HFF-Myc (cell line): Measurements from ENCODE around the gene PRKCQ.
"Not testable (repeated sequence)": the region's sequence is repeated elsewhere in the genome, so short reads cannot be mapped to it uniquely, and the experiment has no call there.

ENCODE experiments used
- DNase-seq: peaks from one replicate; pipeline ENCODE4 v3.0.0-alpha.2; 2011; ENCODE audit warnings: low read depth; ENCODE audit errors: extremely low read depth
- H3K4me3 ChIP-seq: replicated peaks from 2 replicates; pipeline ENCODE4 v1.5.1; 2011; ENCODE audit warnings: low read depth, mild to moderate bottlenecking, control low read depth, low read length
- TF ChIP-seq, protein P1 (sequence below): IDR thresholded peaks from 2 replicates; pipeline ENCODE4 v1.5.1; 2012; ENCODE audit warnings: mild to moderate bottlenecking, low read depth, low read length, control low read depth; ENCODE audit errors: missing control alignments

PRKCQ gene

GRCh38 chr10:6384847-6385246 is 195.2 kb downstream of the PRKCQ start:
- H3K4me3 ChIP-seq, result no peak overlapping the region
- TF ChIP-seq, protein P1, sequence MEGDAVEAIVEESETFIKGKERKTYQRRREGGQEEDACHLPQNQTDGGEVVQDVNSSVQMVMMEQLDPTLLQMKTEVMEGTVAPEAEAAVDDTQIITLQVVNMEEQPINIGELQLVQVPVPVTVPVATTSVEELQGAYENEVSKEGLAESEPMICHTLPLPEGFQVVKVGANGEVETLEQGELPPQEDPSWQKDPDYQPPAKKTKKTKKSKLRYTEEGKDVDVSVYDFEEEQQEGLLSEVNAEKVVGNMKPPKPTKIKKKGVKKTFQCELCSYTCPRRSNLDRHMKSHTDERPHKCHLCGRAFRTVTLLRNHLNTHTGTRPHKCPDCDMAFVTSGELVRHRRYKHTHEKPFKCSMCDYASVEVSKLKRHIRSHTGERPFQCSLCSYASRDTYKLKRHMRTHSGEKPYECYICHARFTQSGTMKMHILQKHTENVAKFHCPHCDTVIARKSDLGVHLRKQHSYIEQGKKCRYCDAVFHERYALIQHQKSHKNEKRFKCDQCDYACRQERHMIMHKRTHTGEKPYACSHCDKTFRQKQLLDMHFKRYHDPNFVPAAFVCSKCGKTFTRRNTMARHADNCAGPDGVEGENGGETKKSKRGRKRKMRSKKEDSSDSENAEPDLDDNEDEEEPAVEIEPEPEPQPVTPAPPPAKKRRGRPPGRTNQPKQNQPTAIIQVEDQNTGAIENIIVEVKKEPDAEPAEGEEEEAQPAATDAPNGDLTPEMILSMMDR, result no peak
- DNase-seq, result no peak

DNA sequence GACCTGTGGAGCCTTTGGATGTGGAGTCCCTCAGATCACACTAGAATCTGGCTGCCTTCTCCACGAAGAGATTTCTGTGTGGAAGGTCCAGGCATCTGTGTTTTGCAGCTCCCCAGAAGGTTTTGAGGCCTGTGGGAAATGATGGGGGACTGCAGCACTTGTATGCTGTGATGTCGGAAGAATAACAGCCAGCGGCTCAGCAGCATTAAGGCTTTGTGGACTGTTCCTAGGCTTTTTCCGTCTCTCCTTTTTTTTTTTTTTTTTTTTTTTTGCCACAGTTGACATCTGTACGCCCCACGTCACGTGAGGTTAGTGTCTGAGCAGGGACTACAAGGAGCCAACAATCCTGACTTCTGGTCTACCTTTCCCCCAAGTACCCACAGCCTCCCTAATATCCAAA is 196.0 kb downstream of the PRKCQ start:
- no peak for DNase-seq
- TF ChIP-seq, protein P1, result no peak
- no peak overlapping the region for H3K4me3 ChIP-seq

- H3K4me3 ChIP-seq, result no peak overlapping the region
Observed at GRCh38 chr10:6383096-6383812, 196.8 kb downstream of the PRKCQ start.

DNA sequence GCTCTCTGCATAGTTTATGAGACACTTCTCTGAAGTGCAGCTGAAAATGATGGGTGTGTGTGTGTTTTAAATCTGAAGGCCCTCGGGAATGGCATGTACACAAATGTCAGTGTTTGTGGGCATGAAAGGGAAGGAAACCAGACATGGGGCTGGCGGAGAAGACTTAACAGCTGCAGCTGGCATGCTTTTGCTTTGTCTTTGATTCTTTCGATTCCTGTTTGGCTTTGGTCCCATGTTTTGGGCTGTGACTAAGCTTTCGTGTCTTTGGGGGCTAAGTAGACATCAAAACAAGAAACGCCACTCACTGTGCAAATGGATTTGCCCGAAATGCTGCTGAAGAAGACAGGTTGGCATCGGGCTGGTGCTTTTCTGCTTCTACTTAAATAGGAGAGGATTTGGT is 198.0 kb downstream of the PRKCQ start:
- DNase-seq, result peak; percentile 62
- TF ChIP-seq, protein P1, result no peak
- H3K4me3 ChIP-seq, result no peak overlapping the region

More at GRCh38 chr10:6383096-6383812, 196.8 kb downstream of the PRKCQ start:
- no peak for DNase-seq
- TF ChIP-seq, protein P1, result no peak

- not testable (repeated sequence) for H3K4me3 ChIP-seq, DNase-seq
Observed at GRCh38 chr10:6380478-6380877, 199.6 kb downstream of the PRKCQ start.

- DNase-seq, result no peak
- no peak overlapping the region for H3K4me3 ChIP-seq
- TF ChIP-seq, protein P1, result no peak
Observed at GRCh38 chr10:6379015-6379776, 200.9 kb downstream of the PRKCQ start.
